B cell (primary cell): ENCODE measurements around the gene TMEFF1. TPM values are rescaled to one million over a fixed set of nuclear protein-coding genes. Genes with fewer than 3 reads are reported as not detected.

Experiments
- ATAC-seq: fragments of 200-7000 bp; cut with Tn5 transposase; one replicate; pipeline ENCODE4 v1.10.0; 2021; ENCODE audit warnings: low read depth, mild to moderate bottlenecking, moderate number of reproducible peaks, moderate library complexity
- CTCF ChIA-PET: fragments of 350-600 bp; sonication (Branson Sonifier 250); formaldehyde crosslinking; loops from one replicate; lab custom pipeline; 2021; ENCODE audit warnings: antibody characterized with exemption, inconsistent platforms; lab: Charles Lee
- POLR2A ChIA-PET: fragments of 350-600 bp; sonication (Branson Sonifier 250); formaldehyde crosslinking; loops from one replicate; lab custom pipeline; 2021; ENCODE audit warnings: antibody characterized with exemption; lab: Charles Lee
- DNase-seq: peaks from one replicate; pipeline ENCODE4 v3.0.0; 2013
- H2AFZ ChIP-seq: 2 replicates; pipeline ENCODE4 v1.6.1; 2012; ENCODE audit warnings: mild to moderate bottlenecking, low read depth, low read length; ENCODE audit not compliant: insufficient read depth, poor library complexity, severe bottlenecking
- H3K27ac ChIP-seq, 2 donors: 1 replicate in 1 of 2; 2 replicates in 1 of 2; pipeline ENCODE4 v1.5.1; 2012 to 2013; ENCODE audit warnings: low read length in 2 of 2, mild to moderate bottlenecking in 2 of 2, moderate library complexity in 1 of 2
- H3K27me3 ChIP-seq, 4 experiments: fragments of 200-600 bp in 1 of 4; sonication (generic) in 1 of 4; replicated peaks in 1 of 4; 1 replicate in 2 of 4; 2 replicates in 2 of 4; pipeline versions ENCODE4 v1.6.1 to v1.7.0; 2013 to 2016; ENCODE audit warnings: low read length in 3 of 4, mild to moderate bottlenecking in 2 of 4, mixed read lengths in 1 of 4, moderate library complexity in 1 of 4; ENCODE audit not compliant: insufficient read depth in 4 of 4, control insufficient read depth in 3 of 4; ENCODE audit errors: control extremely low read depth in 1 of 4
- H3K36me3 ChIP-seq, 2 experiments: replicated peaks in 1 of 2; 1 replicate in 1 of 2; 2 replicates in 1 of 2; pipeline versions ENCODE4 v1.6.1 to v1.7.1; 2013; ENCODE audit warnings: low read length in 1 of 2; ENCODE audit not compliant: insufficient read depth in 2 of 2, control insufficient read depth in 1 of 2; ENCODE audit errors: control extremely low read depth in 1 of 2, extremely low read depth in 1 of 2
- H3K4me1 ChIP-seq, 2 donors: fragments of 200-600 bp in 1 of 2; sonication (generic) in 1 of 2; 1 replicate in 1 of 2; 2 replicates in 1 of 2; pipeline versions ENCODE4 v1.5.1 to v1.6.1; 2013 to 2017; ENCODE audit warnings: low read length in 2 of 2; ENCODE audit not compliant: control insufficient read depth in 2 of 2, insufficient read depth in 2 of 2
- H3K4me2 ChIP-seq: replicated peaks from 2 replicates; pipeline ENCODE3; 2012; ENCODE audit warnings: mild to moderate bottlenecking, low read depth, low read length; ENCODE audit not compliant: poor library complexity, severe bottlenecking
- H3K4me3 ChIP-seq, 5 experiments: fragments of 200-600 bp in 1 of 5; sonication (generic) in 1 of 5; 1 replicate in 3 of 5; 2 replicates in 2 of 5; pipeline versions ENCODE4 v1.5.1 to v1.7.0; 2011 to 2016; ENCODE audit warnings: low read length in 4 of 5, mild to moderate bottlenecking in 4 of 5, low read depth in 2 of 5, control low read depth in 1 of 5, moderate library complexity in 1 of 5; ENCODE audit not compliant: insufficient read depth in 1 of 5; ENCODE audit errors: control extremely low read depth in 1 of 5, extremely low read depth in 1 of 5
- H3K79me2 ChIP-seq: fragments of 200-600 bp; sonication (generic); one replicate; pipeline ENCODE4 v1.6.0; 2016; ENCODE audit warnings: low read length; ENCODE audit not compliant: control insufficient read depth, insufficient read depth
- H3K9ac ChIP-seq: fragments of 200-600 bp; sonication (generic); 2 replicates; pipeline ENCODE4 v1.6.1; 2017; ENCODE audit warnings: mild to moderate bottlenecking, low read length, moderate library complexity
- H3K9me3 ChIP-seq, 3 donors: one replicate each; pipeline versions ENCODE4 v1.6.1 to v1.7.1; 2013; ENCODE audit warnings: low read length in 2 of 3; ENCODE audit not compliant: control insufficient read depth in 2 of 3, insufficient read depth in 1 of 3; ENCODE audit errors: control extremely low read depth in 1 of 3
- H4K20me1 ChIP-seq: 2 replicates; pipeline ENCODE4 v1.6.0; 2012; ENCODE audit warnings: mild to moderate bottlenecking, low read length; ENCODE audit not compliant: insufficient read depth, control insufficient read depth, poor library complexity, severe bottlenecking
- H3K27ac Mint-ChIP-seq: one replicate; pipeline ENCODE4 v1.8.0; 2021; ENCODE audit warnings: mixed read lengths
- H3K27me3 Mint-ChIP-seq: one replicate; pipeline ENCODE4 v1.8.0; 2021; ENCODE audit warnings: mixed read lengths
- H3K4me1 Mint-ChIP-seq: one replicate; pipeline ENCODE4 v1.8.0; 2021; ENCODE audit warnings: mixed read lengths
- H3K4me3 Mint-ChIP-seq: one replicate; pipeline ENCODE4 v1.8.0; 2021; ENCODE audit warnings: mixed read lengths
- H3K9me3 Mint-ChIP-seq: one replicate; pipeline ENCODE4 v1.8.0; 2022; ENCODE audit warnings: mixed read lengths; ENCODE audit not compliant: insufficient read depth
- EZH2 ChIP-seq: IDR thresholded peaks from 2 replicates; pipeline ENCODE4 v1.6.1; 2012; ENCODE audit warnings: borderline replicate concordance, low read depth, mild to moderate bottlenecking, moderate library complexity, low read length; ENCODE audit not compliant: insufficient read depth, poor library complexity, severe bottlenecking
- WGBS: methylation state at CpG from one replicate; pipeline ENCODE4 v1.1.5; 2013; ENCODE audit warnings: missing lambda C conversion rate; ENCODE audit not compliant: insufficient coverage; 5-methylcytosine and 5-hydroxymethylcytosine counted together
- intact Hi-C: fragments of 100-400 bp; cut with micrococcal nuclease; formaldehyde crosslinking; loops from one replicate; pipeline ENCODE4 v1.10.0; 2022
- polyA plus RNA-seq: library from polyadenylated mRNA; depleted of rRNA; stranded (reverse); fragments of >200 nt; gene quantifications from 2 replicates; pipeline ENCODE4 v1.2.3, GENCODE V29; 2012
- total RNA-seq, 2 donors: library from RNA; stranded (reverse); fragments of 120-200 nt in 1 of 2; gene quantifications; 1 replicate in 1 of 2; 2 replicates in 1 of 2; pipeline versions ENCODE4 v1.2.3 to v1.2.4, GENCODE V29; 2013 to 2022
- TF ChIP-seq, protein P1 (sequence below): fragments of 200-600 bp; IDR thresholded peaks from one replicate; pipeline ENCODE4 v1.8.0; 2022; ENCODE audit warnings: antibody characterized with exemption, mild to moderate bottlenecking

Gene TMEFF1
- total and polyA plus RNA-seq, 2 donors (not counting 1 experiment from before 2014, with no cell fraction given): not detected

DNA sequence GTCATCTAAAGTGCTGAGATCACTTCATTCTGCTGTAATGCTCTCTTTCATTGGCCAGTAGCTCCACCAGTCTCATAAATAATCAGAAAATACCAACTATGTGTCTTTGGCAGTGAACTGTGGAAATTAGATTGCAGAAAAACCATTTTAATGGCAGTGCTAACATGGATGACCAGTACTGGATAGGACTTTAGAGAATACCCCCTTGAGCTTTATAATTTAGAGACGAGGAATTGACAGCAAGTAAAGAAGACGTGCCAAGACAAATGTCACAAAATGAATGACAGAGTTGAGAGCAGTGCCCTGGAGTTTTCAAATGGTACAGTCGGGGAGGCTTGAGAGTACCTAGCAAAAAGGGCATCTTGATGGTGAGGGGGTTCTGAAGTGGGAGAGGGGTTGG lies 40.2 kb upstream of the TMEFF1 start:
- Histone ChIP-seq H3K36me3 (no peaks in the 10 kb centered on the region), H3K9ac (no peak overlapping the region), H3K4me1 (peaks cover 5 to 6% of the 10 kb centered on the region in 2 donors), H3K9me3 (no peaks in the 10 kb centered on the region), H3K4me3 (no peak overlapping the region), H3K4me2 (no peak overlapping the region), H3K79me2 (peaks cover 13% of the 10 kb centered on the region), H2AFZ (no peak overlapping the region), H3K27me3 (no peaks in the 10 kb centered on the region), H4K20me1 (no peaks in the 10 kb centered on the region), H3K27ac (no peak overlapping the region)
- TF ChIP-seq EZH2: no peak
- TF ChIP-seq, protein P1, sequence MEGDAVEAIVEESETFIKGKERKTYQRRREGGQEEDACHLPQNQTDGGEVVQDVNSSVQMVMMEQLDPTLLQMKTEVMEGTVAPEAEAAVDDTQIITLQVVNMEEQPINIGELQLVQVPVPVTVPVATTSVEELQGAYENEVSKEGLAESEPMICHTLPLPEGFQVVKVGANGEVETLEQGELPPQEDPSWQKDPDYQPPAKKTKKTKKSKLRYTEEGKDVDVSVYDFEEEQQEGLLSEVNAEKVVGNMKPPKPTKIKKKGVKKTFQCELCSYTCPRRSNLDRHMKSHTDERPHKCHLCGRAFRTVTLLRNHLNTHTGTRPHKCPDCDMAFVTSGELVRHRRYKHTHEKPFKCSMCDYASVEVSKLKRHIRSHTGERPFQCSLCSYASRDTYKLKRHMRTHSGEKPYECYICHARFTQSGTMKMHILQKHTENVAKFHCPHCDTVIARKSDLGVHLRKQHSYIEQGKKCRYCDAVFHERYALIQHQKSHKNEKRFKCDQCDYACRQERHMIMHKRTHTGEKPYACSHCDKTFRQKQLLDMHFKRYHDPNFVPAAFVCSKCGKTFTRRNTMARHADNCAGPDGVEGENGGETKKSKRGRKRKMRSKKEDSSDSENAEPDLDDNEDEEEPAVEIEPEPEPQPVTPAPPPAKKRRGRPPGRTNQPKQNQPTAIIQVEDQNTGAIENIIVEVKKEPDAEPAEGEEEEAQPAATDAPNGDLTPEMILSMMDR: no peak
- H3K4me3 Mint-ChIP-seq: no peak overlapping the region
- no peak overlapping the region for H3K27ac Mint-ChIP-seq
- POLR2A ChIA-PET: no interaction called here
- CTCF ChIA-PET: interaction anchor here (0.6 kb wide), 1 partner anchor 920 kb away, joined by 3 read pairs; no protein-coding TSS in a partner anchor
- DNase-seq (no peak), ATAC-seq (no peak)
- no peaks in the 10 kb centered on the region for H3K27me3 Mint-ChIP-seq
- H3K9me3 Mint-ChIP-seq: no peaks in the 10 kb centered on the region
- peaks cover 11% of the 10 kb centered on the region for H3K4me1 Mint-ChIP-seq
- intact Hi-C loops: loop anchor here (10.0 kb wide), 3 partner anchors 108 to 1638 kb away; partner anchors contain the start of gene ANKS6
- 95% methylated on average over 3 of the region's 3 CpGs for WGBS

DNA sequence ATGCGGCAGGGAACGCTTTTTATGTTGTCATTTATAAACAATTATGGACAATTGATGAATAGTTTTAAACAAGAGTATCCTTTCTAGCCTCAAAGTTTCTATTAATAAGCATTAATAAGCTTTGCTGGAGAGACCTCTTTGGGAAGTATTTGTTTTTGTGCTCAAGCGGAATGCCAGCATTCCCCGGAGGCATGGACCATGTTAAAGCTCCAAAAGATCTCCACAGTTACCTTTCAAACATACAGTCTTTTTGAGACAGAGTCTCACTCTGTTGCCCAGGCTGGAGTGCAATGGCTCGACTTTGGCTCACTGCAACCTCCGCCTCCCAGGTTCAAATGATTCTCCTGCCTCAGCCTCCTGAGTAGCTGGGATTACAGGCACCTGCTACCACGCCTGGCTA lies 36.4 kb upstream of the TMEFF1 start:
- Histone ChIP-seq H4K20me1 (no peaks in the 10 kb centered on the region), H3K4me1 (no peaks in the 10 kb centered on the region), H3K9ac (no peak overlapping the region), H3K4me3 (no peak overlapping the region), H3K4me2 (no peak overlapping the region), H3K36me3 (no peaks in the 10 kb centered on the region), H2AFZ (no peak overlapping the region), H3K9me3 (no peaks in the 10 kb centered on the region), H3K27ac (no peak overlapping the region), H3K27me3 (no peaks in the 10 kb centered on the region), H3K79me2 (peaks cover 4% of the 10 kb centered on the region)
- ChIA-PET CTCF (interaction anchor here (0.6 to 2.5 kb wide), 6 partner anchors 15 to 159 kb away, joined by 3 to 7 read pairs (median 4); no protein-coding TSS in a partner anchor), POLR2A (no interaction called here)
- intact Hi-C loops: loop anchor here (10.0 kb wide), 3 partner anchors 112 to 1642 kb away; partner anchors contain the start of gene ANKS6
- ATAC-seq (no peak), DNase-seq (no peak)
- 93% methylated on average over 3 of the region's 7 CpGs for WGBS
- no peaks in the 10 kb centered on the region for H3K4me1 Mint-ChIP-seq
- TF ChIP-seq EZH2: no peak
- TF ChIP-seq, protein P1: no peak
- H3K4me3 Mint-ChIP-seq: no peak overlapping the region
- no peaks in the 10 kb centered on the region for H3K27me3 Mint-ChIP-seq
- H3K27ac Mint-ChIP-seq: no peak overlapping the region
- no peaks in the 10 kb centered on the region for H3K9me3 Mint-ChIP-seq
